ENCODE results near the gene DMXL2. TPM values are rescaled to one million over a fixed set of nuclear protein-coding genes. Genes with fewer than 3 reads are reported as not detected.
"Not testable (repeated sequence)": the region's sequence is repeated elsewhere in the genome, so short reads cannot be mapped to it uniquely, and the experiment has no call there.

DMXL2 gene
- total RNA-seq, 1 donor from 2014 or later, result 6.5 TPM

DNA sequence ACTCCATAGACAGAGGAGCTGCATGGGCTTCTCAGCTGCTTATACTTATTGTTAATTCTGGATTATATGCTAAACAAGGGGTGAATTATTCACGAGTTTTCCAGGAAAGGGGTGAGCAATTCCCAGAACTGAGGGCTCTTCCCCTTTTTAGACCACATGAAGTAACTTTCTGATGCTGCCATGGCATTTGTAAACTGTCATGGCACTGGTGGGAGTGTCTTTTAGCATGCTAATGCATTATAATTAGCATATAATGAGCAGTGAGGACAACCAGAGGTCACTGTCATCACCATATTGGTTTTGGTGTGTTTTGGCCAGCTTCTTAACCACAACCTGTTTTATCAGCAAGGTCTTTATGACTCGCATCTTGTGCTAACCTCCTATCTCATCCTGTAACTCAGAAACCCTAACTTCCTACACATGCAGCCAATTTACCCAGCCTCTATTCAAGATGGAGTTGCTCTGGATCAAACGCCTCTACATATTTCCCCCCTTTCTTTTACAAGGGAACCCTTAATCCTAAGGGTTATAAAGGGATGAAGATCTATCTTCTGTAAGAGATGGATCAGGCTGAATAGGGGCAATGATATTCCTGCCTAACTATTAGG is 12.1 kb upstream of the DMXL2 start:
- ATAC-seq (ENCODE audit: poor library complexity) (no peak), DNase-seq (no peak)
- intact Hi-C loops (cut with DNase I), result no loop called here

- no peak for DNase-seq
- ATAC-seq (ENCODE audit: poor library complexity), result peak; percentile 79
- intact Hi-C loops (cut with DNase I), result no loop called here
Observed at GRCh38 chr15:51629612-51630011, 7.0 kb upstream of the DMXL2 start.

GRCh38 chr15:51625236-51625635 is 2.7 kb upstream of the DMXL2 start:
- intact Hi-C loops (cut with DNase I), result no loop called here
- ATAC-seq (ENCODE audit: poor library complexity), result no peak
- DNase-seq, result no peak

- ATAC-seq (ENCODE audit: poor library complexity) (no peak), DNase-seq (no peak)
- intact Hi-C loops (cut with DNase I), result no loop called here
Observed at GRCh38 chr15:51624022-51624421, 1.5 kb upstream of the DMXL2 start.

DNA sequence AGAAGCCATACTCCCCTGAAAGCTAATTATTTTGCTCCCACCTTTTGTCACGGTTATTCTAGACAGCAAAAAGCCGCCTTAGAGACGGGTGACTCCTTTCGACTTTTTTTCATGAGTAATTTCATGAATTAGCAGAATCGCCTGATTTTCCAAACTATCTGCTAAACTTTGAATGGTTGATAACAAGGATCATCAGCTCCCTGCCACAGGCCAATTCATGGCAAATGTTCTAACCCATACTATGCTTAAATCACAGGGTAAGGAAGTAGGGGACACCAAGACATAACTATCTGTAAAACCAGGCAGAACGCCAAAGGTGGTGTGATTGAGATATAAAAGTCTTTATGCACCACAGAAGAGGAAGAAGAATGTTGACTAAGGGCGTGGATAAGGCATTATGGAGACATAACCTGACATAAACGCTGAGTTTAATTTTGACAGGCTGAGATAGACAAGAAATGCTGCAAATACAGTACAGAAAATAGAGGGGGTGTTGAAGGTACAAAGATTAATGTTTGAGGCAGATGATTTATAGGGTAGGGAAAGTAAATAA is 891 bp upstream of the DMXL2 start:
- intact Hi-C loops (cut with DNase I), result no loop called here
- DNase-seq (no peak), ATAC-seq (ENCODE audit: poor library complexity) (no peak)

GRCh38 chr15:51621936-51622603 is 501 bp downstream of the DMXL2 start:
- DNase-seq, result peak; percentile 62
- intact Hi-C loops (cut with DNase I), result no loop called here
- ATAC-seq (ENCODE audit: poor library complexity), result peak; percentile 66

GRCh38 chr15:51621155-51621765 is 1.3 kb downstream of the DMXL2 start:
- DNase-seq (no peak), ATAC-seq (ENCODE audit: poor library complexity) (no peak)
- intact Hi-C loops (cut with DNase I), result no loop called here

DNA sequence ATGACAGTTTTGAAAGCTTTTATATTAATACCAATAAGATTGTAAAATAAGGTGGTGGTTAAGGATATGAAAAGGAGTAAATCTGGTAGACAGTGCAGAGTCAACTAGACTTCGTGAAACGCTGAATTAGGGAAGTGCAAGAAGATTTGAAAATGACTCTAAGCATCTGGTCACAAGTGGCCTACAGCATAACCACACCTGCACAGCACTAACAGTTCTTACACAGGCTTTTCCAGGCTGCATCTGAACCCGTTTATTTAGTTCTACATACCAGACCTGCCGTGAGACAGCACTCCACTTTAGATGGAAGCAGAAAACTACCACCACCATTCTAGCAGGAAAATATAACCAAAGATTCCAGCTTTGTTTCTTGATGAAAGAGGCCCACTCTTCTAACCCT is 1.9 kb downstream of the DMXL2 start:
- intact Hi-C loops (cut with DNase I), result no loop called here
- DNase-seq (no peak), ATAC-seq (ENCODE audit: poor library complexity) (no peak)

- intact Hi-C loops (cut with DNase I), result no loop called here
- ATAC-seq (ENCODE audit: poor library complexity) (no peak), DNase-seq (no peak)
Observed at GRCh38 chr15:51620122-51620521, 2.4 kb downstream of the DMXL2 start.

GRCh38 chr15:51619331-51620035 is 3.1 kb downstream of the DMXL2 start:
- no peak for ATAC-seq (ENCODE audit: poor library complexity)
- intact Hi-C loops (cut with DNase I), result no loop called here
- DNase-seq, result no peak

DNA sequence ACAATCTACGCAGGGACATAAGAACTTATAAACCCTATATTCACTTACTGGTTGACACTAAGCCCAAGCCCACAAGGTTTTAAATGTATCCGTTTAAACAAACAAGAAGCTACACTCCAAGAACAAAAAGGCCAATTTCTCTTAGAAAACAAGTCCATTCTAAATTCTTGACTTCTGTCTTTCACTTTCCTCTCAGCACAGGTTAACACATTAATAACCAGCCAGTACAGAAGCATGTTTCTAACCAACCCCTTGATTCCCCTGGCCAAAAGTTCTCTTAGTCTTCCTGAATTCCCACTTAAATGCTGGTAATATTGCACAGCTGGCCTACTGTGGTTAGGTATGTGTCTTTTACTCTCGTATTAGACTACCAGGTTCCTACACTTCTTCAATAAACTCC is 4.7 kb downstream of the DMXL2 start:
- intact Hi-C loops (cut with DNase I), result no loop called here
- ATAC-seq (ENCODE audit: poor library complexity) (no peak), DNase-seq (no peak)

GRCh38 chr15:51613951-51614350 is 8.6 kb downstream of the DMXL2 start:
- intact Hi-C loops (cut with DNase I), result no loop called here
- DNase-seq (no peak), ATAC-seq (ENCODE audit: poor library complexity) (no peak)

DNA sequence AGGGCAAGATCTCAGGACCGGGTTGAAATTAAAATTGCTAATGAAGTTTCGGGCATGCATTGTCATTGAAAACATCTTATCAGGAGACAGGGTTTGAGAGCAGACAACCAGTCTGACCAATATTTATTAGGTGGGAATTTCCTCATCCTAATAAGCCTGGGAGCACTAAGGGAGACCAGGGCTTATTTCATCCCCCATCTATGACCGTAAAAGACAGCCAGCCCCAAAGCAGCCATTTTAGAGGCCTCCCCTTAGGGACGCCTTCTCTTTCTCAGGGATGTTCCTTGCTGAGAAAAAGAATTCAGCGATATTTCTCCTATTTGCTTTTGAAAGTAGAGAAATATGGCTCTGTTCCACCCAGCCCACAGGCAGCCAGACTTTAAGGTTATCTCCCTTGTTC is 9.9 kb downstream of the DMXL2 start:
- ATAC-seq (ENCODE audit: poor library complexity); intact Hi-C loops (cut with DNase I); DNase-seq: not testable (repeated sequence)

- DNase-seq; ATAC-seq (ENCODE audit: poor library complexity); intact Hi-C loops (cut with DNase I): not testable (repeated sequence)
Observed at GRCh38 chr15:51603462-51603948, 19.1 kb downstream of the DMXL2 start.

- no peak for DNase-seq
- intact Hi-C loops (cut with DNase I), result no loop called here
- no peak for ATAC-seq (ENCODE audit: poor library complexity)
Observed at GRCh38 chr15:51603002-51603401, 19.6 kb downstream of the DMXL2 start.

DNA sequence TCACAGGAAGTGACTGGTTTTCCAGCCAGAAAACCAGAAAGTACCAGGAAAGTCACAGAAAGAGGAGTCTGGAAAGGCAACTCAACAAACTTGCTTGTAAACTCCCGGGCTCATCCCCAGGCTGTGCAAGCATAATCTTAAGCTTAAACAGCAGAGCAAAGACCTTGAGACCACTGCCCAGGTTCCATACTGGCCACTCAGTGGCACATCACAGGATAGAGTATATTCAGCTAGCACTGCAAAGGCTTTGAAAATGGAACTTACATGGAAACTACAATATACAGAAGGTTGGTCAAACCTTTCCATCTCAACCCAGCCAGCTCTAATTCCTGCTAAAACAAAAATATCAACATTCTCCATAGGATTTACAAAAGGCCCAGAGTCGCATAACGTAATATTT is 20.1 kb downstream of the DMXL2 start:
- ATAC-seq (ENCODE audit: poor library complexity) (no peak), DNase-seq (no peak)
- intact Hi-C loops (cut with DNase I), result no loop called here

- DNase-seq, result no peak
- intact Hi-C loops (cut with DNase I), result no loop called here
- ATAC-seq (ENCODE audit: poor library complexity), result no peak
Observed at GRCh38 chr15:51601801-51602200, 20.8 kb downstream of the DMXL2 start.

GRCh38 chr15:51600114-51600513 is 22.5 kb downstream of the DMXL2 start:
- DNase-seq, result no peak
- ATAC-seq (ENCODE audit: poor library complexity), result no peak
- intact Hi-C loops (cut with DNase I), result no loop called here

GRCh38 chr15:51589881-51590568 is 32.5 kb downstream of the DMXL2 start:
- intact Hi-C loops (cut with DNase I), result no loop called here
- ATAC-seq (ENCODE audit: poor library complexity) (no peak), DNase-seq (no peak)

Data from Right ventricle myocardium superior (tissue), 1 donor.